ENCODE results near the gene TREH.
"Not testable (repeated sequence)": the region's sequence is repeated elsewhere in the genome, so short reads cannot be mapped to it uniquely, and the experiment has no call there.

The TREH gene

GRCh38 chr11:118696673-118697226 lies 17.3 kb upstream of the TREH start:
- no peak for DNase-seq

DNA sequence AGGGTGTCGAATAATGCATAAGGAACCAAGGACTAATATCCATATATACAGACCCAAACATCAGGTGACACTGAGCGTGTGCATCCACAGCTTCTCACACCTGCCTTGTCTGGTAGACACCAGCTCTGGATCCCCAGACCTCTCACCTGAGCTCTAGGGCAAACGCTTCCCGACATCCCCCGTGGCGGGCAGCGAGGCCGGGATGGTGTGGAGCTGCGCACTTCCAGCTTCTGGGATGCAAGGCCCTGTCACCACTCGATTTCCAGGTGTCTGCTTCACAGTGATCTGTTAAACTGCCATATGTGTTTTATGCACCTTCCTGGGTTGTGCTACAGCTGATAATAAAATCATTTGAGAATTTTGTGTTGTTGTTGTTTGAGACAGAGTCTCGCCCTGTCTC lies 15.3 kb upstream of the TREH start:
- no peak for DNase-seq

DNA sequence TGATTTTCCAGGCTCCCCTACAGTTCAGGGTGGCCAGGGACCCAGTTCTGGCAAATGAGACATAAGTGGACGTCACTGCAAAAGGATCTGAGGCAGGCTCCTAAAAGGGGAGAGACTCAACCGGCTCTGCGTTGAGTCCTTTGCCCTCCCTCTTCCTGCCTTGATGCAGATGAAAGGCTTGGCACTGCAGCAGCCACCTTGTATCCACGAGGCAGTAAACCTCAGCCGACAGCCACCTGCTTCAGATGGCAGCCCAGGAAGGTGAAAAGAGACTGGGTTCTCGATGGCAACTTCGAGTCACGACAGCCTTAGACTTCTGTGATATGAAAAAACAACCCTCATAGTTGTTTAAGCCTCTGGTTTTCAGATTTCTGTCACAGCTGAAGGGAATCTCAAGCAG lies 14.7 kb upstream of the TREH start:
- no peak for DNase-seq

DNA sequence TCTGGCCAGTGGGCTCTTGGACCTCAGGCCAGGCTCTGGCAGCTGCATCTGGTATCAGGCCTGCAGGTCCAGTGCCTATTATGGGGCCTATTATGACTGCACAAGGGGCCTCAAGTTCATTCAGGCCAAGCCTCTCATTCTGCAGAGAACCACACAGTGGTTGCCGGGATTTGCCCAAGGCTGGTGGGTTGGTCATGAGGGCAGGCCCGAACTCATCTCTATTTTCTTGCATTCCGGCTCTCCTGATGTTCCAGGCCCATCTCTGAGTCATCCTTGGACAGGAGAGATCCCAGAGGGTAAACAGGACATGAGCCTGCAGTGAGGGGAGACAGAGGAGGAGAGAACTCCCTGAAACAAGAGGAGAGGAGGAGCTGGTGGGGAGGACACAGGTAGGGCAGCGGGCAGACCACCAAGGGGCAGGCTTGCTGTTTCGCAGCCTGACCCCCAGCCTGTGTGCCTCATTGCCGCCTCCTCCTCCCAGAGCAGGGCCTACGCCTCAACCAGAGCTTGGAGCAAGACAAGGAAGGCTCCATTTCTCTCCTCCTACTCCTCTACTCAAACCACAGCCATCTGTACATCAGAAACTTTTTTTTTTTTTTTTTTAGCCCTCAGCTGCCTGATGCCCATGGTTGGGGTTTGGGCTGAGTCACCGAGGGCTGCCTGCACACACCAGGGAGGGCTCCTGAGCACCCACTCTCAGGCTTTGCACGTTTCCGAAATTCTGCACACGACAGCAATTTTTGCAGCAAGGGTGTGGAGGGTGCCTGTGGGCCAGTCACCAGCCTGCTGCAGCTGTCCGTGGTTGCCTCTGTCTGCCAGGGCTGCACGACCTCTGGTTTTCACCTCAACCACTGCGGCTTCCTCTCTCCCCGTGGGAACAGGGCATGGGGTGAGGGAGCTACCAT lies 12.7 kb upstream of the TREH start:
- peak; percentile 70 for DNase-seq

DNA sequence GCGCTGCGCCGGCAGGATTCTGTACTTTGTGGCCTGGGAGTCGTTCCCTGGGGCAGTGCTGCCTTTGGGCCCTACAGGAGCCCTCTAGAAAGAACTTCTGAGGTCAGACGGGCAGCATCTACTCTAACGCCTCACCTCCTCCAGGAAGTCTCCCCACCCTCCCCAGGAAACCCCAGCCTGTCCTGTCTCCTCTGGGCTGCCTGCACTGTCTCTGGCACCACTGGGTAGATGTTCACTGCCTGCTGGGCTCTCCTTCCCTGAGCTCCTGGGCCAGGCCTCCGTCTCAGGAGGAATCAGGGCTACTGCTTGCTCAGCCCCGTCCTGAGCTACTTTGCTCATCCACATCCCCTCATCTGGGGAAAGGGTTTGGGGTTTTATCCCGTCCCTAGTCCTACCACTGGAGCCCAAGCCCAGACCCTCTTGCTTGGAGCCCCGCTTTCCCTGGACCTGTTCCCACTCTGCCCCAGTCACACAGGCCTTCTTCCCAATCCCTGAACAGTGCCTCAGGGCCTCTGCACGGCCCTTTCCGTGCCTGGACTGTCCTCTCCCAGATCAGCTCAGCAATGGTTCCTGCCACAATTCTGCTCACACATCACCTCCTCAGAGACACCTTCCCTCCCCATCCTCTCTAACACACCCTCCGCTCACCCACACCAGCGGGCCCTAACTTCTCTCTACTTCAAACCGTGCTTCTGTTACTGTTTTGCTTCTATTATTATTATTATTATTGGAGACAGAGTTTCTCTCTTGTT lies 11.3 kb upstream of the TREH start:
- no peak for DNase-seq

DNA sequence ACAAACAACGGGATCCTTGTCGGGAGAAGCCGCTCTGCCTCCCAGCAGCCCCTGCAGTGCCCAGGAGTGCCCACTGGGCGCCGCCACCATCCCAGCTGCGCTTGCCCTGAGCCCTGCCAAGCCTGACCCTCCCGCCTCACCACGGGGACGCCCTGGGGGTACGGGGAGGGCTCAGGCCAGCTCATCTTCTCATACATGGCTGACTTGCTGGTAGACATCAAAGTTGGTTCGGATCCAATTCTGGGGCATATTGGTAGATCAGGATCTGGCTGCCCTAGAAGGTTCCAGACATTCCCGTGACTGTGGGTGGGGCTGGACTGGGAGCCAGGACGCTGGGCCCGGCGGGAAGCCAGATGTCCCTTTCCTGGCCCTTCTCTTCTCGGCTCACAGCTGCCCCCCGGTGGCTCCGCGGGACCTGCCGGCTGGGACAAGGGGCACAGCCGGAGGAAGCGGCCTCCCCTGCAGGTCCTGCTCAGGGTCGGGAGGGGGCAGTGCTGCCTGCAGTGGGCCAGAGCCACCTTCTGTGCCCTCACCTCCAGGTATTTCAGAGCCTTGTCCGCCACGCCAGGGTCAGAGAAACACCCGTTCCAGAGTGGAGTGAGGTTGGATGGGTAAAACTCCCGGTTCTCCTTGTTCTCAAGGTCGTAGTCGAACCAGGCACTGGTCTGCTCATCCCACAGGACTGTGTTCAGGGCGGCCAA lies 10.6 kb upstream of the TREH start:
- peak; percentile 93 for DNase-seq

DNA sequence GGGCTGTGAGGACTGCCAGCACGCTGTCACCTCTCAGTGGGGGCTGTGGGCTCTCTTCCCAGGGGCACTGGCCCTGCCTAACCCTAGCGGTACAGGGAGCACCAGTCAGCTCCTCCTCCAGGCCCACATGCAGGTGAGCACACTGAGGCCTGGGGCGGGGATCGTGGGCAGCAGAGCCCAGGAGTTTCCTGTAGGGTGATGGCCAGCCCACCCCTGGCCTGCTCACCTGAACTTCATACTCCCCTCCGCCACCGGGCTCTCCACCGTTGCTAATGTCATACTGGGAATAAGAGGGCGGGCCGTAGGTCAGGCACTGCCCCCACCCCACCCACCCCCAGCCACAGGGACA lies 10.0 kb upstream of the TREH start:
- no peak for DNase-seq

DNA sequence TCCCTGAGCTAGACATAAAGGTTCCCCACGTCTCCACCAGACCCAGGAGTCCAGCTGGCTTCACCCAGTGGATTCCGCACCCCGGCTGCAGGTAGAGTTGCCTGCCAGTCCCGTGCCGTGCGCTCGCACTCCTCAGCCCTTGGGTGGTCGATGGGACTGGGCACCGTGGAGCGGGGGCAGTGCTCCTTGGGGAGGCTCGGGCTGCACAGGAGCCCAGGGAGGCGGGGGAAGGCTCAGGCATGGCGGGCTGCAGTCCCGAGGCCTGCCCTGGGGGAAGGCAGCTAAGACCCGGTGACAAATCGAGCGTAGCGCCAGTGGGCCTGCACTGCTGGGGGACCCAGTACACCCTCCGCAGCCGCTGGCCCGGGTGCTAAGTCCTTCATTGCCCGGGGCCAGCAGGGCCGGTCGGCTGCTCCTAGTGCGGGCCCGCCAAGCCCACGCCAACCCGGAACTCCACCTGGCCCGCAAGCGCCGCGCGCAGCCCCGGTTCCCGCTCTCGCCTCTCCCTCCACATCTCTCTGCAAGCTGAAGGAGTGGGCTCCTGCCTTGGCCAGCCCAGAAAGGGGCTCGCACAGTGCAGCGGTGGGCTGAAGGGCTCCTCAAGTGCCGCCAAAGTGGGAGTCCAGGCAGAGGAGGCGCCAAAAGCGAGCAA lies 9.5 kb upstream of the TREH start:
- no peak for DNase-seq

- DNase-seq: not testable (repeated sequence)
These were observed 8.9 kb upstream of the TREH start for GRCh38 chr11:118688339-118688738.

- no peak for DNase-seq
These were observed 8.5 kb upstream of the TREH start for GRCh38 chr11:118687906-118688305.

- no peak for DNase-seq
These were observed 4.7 kb upstream of the TREH start for GRCh38 chr11:118684187-118684586.

DNA sequence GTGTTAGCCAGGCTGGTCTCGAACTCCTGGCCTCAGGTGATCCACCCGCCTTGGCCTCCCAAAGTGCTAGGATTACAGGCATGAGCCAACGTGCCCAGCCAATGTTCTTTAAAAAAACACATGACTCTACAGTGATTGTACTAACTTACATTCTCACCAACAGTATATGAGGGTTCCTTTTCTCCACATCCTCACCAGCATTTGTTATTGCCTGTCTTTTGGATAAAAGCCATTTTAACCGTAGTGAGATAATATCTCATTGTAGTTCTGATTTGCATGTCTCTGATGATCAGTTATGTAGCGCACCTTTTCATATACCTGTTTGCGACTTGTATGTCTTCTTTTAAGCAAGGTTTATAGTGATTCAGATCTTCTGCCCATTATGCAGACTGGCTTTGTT lies 3.5 kb upstream of the TREH start:
- not testable (repeated sequence) for DNase-seq

- DNase-seq: no peak
These were observed 2.9 kb upstream of the TREH start for GRCh38 chr11:118682372-118682771.

DNA sequence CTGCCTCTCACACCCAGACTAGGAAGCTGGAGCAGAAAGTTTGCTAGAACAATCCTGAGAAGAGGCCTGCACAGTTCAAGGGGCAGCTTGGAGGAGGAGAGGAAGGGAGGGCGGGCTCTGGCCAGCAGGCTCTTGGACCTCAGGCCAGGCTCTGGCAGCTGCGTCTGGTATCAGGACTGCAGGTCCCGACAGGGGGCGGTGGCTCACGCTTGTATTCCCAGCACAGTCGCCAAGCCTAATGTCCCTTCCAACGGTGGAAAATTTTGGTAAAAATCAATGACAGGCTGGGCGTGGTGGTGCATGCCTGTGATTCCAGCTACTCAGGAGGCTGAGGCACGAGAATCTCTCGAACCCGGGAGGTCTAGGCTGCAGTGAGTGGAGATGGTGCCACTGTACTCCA lies 542 bp downstream of the TREH start:
- not testable (repeated sequence) for DNase-seq

GRCh38 chr11:118677977-118678376 lies 1.5 kb downstream of the TREH start:
- DNase-seq: no peak

DNA sequence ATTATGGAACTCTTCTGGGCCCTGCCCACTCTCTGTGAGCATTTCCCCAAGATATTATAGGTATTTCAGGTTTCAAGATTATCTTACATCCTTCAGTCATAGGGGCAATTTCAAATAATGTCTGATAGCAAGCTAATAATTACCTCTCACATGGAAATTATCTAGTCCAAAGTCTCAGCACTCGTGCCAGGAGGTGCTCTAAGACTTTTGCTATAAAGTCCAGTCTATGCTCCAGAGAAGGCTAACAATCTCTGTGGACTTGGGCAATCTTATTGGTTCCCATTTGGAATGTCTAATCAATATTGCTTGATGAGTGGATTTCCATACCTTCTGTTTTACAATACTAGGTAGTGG lies 5.4 kb downstream of the TREH start:
- DNase-seq: no peak

DNA sequence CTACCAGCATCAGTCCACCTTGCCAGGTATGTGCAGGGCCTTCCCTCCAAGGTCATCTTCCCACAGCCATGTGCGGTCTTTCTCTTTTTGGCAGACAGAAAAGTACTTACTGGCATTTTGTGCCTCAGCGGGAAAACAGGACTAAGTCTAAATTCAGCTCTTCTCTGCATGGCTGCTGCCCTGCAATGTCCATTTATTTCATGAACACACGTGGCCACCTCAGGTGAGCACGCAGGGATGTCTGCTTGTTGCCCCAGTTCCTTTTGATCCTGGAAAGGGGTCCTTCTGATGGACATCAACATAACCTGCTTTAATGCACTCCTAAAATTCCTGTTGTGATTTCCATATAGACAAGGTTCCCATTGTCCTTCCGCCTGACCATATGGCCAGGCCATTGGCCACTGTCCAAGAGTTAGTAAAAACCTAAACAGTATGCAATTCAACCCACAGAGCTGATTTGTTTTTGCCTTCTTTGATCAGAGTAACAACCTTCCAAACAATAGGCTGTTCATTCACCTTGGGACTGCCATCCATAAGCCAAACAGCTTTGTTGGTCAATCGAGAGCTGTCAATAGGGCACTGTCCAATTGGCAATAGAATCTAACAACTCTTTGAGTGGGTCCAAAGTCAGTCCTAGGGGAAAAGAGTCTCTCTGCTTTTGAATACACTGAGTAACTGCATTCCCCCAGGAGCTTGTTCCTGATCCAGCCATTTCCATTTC lies 5.9 kb downstream of the TREH start:
- no peak for DNase-seq

GRCh38 chr11:118672846-118673245 lies 6.6 kb downstream of the TREH start:
- DNase-seq: no peak

DNA sequence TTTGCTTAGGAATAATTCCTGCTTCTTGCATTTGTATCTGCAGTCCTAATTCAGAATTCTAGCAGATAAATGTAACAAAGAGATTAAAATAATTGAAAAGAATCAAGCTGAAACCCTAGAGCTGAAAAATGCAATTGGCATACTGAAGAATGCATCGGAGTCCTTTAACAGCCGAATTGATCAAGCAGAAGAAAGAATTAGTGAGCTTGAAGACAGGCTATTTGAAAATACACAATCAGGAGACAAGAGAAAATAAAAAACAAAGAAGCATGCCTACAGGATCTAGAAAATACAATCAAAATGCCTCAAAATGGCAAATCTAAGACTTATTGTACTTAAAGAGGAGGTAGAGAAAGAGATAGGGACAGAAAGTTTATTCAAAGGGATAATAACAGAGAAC lies 8.2 kb downstream of the TREH start:
- no peak for DNase-seq

DNA sequence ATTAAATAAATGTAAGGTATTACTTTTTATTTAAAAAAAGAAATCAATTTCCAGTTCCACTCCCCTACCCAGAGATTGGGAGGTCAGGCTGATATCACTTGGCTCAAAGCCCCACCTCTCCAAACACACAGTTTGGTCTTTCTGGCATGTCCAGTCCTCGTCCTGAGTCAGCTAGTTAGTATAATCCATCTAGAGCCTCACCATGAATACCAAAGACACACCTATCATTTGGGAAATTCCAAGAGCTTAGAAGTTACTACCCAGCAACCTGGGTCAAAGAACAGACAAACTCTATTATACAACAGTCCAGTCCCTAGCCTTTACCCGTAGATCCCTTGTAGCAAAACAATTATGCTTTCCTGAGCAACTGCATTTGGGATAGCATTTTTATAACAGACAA lies 9.4 kb downstream of the TREH start:
- DNase-seq: no peak

DNA sequence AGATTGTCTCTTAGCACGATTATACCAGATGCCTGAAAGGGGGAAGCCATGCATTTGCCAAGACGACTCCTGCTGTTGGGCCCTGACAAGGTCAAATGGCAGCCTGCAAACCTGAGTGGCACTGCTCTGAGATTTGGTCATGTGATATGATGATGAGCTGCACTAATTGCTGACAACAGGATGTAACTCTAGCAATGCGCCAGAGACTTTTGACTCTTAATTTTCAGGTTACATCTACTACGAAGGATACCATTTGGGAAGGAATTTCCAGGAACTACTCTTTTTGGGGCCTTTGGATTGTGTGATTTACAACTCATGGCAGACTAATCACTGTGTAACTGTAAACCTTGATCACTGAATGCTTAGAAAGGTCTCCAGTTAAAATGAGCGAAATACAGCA lies 13.1 kb downstream of the TREH start:
- DNase-seq: no peak

DNA sequence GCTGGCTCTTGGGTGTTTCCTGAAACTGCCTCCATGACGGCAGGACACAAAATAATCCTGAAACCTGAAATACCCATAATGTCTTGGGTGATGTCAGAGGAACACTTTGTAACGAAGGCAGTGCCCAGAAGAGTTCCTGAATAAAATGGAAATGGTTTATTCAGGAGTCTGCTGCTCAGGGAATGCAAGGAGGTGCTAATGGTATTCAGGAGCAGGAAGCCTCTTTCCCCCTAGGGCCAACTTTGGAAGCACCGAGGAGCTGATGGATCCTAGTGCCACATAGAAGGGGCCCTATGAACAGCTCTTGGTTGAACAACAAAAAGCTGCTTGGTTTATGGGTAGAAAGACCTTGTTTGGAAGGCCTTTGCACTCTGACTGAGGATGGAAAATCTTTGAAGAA lies 15.5 kb downstream of the TREH start:
- DNase-seq: no peak

Data from fibroblast of skin of back (primary cell).